Mucosa of rectum (tissue), 2 donors: ENCODE measurements around the gene PCDHB14.
"Not testable (repeated sequence)": the region's sequence is repeated elsewhere in the genome, so short reads cannot be mapped to it uniquely, and the experiment has no call there.

Experiments
- H3K27ac ChIP-seq, 2 donors: one replicate each; pipeline ENCODE4 v1.7.0; 2013; ENCODE audit warnings: inconsistent platforms in 2 of 2, low read depth in 2 of 2, low read length in 2 of 2
- H3K27me3 ChIP-seq, 2 donors: one replicate each; pipeline ENCODE4 v1.7.0; 2013; ENCODE audit warnings: low read length in 2 of 2; ENCODE audit not compliant: control insufficient read depth in 2 of 2, insufficient read depth in 2 of 2
- H3K36me3 ChIP-seq, 2 donors: one replicate each; pipeline ENCODE4 v1.7.0; 2013; ENCODE audit warnings: low read length in 2 of 2; ENCODE audit not compliant: control insufficient read depth in 2 of 2, insufficient read depth in 2 of 2
- H3K4me1 ChIP-seq, 2 donors: one replicate each; pipeline ENCODE4 v1.7.0; 2013; ENCODE audit warnings: low read length in 2 of 2, mild to moderate bottlenecking in 1 of 2; ENCODE audit not compliant: control insufficient read depth in 2 of 2, insufficient read depth in 2 of 2
- H3K4me3 ChIP-seq, 2 donors: one replicate each; pipeline ENCODE4 v1.7.0; 2013; ENCODE audit warnings: low read length in 2 of 2
- H3K9ac ChIP-seq, 2 donors: one replicate each; pipeline ENCODE4 v1.7.0; 2013; ENCODE audit warnings: low read length in 2 of 2, low read depth in 1 of 2, mild to moderate bottlenecking in 1 of 2
- H3K9me3 ChIP-seq, 2 donors: one replicate each; pipeline ENCODE4 v1.7.0; 2013; ENCODE audit warnings: low read length in 2 of 2; ENCODE audit not compliant: control insufficient read depth in 2 of 2
- donor health status: healthy.
- donor health status: Normal muscosa, but diverticular disease.

Gene PCDHB14

GRCh38 chr5:141186897-141187512 lies 36.1 kb upstream of the PCDHB14 start, which contains the start of gene PCDHB9:
PCDHB9 (plus strand) TSS chr5:141187161; CDS start chr5:141187319, 158 bp downstream.
- no peak within 1 kb of the TSS for H3K9ac ChIP-seq
- peaks cover 0 to 3% of the 10 kb centered on the region in 2 donors for H3K9me3 ChIP-seq
- peak within 1 kb of the TSS in 1 of 2 donors; percentile 45 for H3K4me3 ChIP-seq
- no peaks in the 10 kb centered on the region for H3K27me3 ChIP-seq
- H3K27ac ChIP-seq, result no peak within 1 kb of the TSS
- no peaks in the 10 kb centered on the region for H3K4me1 ChIP-seq
- no peaks in the 10 kb centered on the region for H3K36me3 ChIP-seq

DNA sequence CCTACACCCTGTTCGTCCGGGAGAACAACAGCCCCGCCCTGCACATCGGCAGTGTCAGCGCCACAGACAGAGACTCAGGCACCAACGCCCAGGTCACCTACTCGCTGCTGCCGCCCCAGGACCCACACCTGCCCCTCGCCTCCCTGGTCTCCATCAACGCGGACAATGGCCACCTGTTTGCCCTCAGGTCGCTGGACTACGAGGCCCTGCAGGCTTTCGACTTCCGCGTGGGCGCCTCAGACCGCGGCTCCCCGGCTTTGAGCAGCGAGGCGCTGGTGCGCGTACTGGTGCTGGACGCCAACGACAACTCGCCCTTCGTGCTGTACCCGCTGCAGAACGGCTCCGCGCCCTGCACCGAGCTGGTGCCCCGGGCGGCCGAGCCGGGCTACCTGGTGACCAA lies 34.5 kb upstream of the PCDHB14 start:
- not testable (repeated sequence) for H3K27me3 ChIP-seq, H3K9me3 ChIP-seq, H3K4me3 ChIP-seq, H3K4me1 ChIP-seq, H3K27ac ChIP-seq, H3K36me3 ChIP-seq, H3K9ac ChIP-seq

DNA sequence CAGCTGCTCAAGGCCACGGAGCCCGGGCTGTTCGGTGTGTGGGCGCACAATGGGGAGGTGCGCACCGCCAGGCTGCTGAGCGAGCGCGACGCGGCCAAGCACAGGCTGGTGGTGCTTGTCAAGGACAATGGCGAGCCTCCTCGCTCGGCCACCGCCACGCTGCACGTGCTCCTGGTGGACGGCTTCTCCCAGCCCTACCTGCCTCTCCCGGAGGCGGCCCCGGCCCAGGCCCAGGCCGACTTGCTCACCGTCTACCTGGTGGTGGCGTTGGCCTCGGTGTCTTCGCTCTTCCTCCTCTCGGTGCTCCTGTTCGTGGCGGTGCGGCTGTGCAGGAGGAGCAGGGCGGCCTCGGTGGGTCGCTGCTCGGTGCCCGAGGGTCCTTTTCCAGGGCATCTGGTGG lies 34.0 kb upstream of the PCDHB14 start:
- not testable (repeated sequence) for H3K36me3 ChIP-seq, H3K4me1 ChIP-seq, H3K27ac ChIP-seq, H3K9ac ChIP-seq, H3K9me3 ChIP-seq, H3K27me3 ChIP-seq, H3K4me3 ChIP-seq

- H3K4me1 ChIP-seq, result no peaks in the 10 kb centered on the region
- no peaks in the 10 kb centered on the region for H3K27me3 ChIP-seq
- H3K9me3 ChIP-seq, result peaks cover 2 to 6% of the 10 kb centered on the region in 2 donors
- H3K4me3 ChIP-seq, result peak within 1 kb of the TSS in 1 of 2 donors; percentile 44
- H3K27ac ChIP-seq, result no peak within 1 kb of the TSS
- H3K36me3 ChIP-seq, result no peaks in the 10 kb centered on the region
- H3K9ac ChIP-seq, result no peak within 1 kb of the TSS
These were observed 30.9 kb upstream of the PCDHB14 start, which contains the start of gene PCDHB10 for GRCh38 chr5:141192110-141192725. PCDHB10 (plus strand) TSS chr5:141192353; CDS start chr5:141192553, 200 bp downstream.

DNA sequence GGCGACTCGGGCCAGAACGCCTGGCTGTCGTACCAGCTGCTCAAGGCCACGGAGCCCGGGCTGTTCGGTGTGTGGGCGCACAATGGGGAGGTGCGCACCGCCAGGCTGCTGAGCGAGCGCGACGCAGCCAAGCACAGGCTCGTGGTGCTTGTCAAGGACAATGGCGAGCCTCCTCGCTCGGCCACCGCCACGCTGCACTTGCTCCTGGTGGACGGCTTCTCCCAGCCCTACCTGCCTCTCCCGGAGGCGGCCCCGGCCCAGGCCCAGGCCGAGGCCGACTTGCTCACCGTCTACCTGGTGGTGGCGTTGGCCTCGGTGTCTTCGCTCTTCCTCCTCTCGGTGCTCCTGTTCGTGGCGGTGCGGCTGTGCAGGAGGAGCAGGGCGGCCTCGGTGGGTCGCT lies 28.8 kb upstream of the PCDHB14 start:
- not testable (repeated sequence) for H3K36me3 ChIP-seq, H3K4me3 ChIP-seq, H3K27me3 ChIP-seq, H3K9ac ChIP-seq, H3K4me1 ChIP-seq, H3K9me3 ChIP-seq, H3K27ac ChIP-seq

DNA sequence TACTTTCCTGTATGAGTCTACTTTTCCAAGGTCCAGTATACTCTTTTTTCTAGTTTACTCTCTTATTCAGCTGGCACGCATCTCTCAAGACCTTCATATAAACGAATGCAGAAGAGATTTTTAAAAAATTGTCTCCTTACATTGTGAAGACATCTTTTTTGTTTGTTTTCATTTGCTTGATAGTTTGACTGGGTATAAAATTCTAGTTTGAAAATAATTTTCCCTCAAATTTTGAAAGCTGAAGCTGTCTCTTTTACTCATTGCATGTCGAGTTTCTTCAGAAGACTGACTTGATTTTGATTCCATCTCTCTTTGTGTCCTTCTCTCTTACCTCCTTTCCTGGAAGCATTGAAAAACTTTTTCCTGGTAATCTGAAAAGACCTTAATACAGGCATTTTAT lies 26.8 kb upstream of the PCDHB14 start:
- H3K4me1 ChIP-seq, result no peaks in the 10 kb centered on the region
- H3K36me3 ChIP-seq, result no peaks in the 10 kb centered on the region
- no peaks in the 10 kb centered on the region for H3K27me3 ChIP-seq
- H3K9ac ChIP-seq, result no peak overlapping the region
- H3K9me3 ChIP-seq, result peaks cover 6 to 9% of the 10 kb centered on the region in 2 donors
- no peak overlapping the region for H3K27ac ChIP-seq
- H3K4me3 ChIP-seq, result no peak overlapping the region

- peak within 1 kb of the TSS; percentile 8 to 11 for H3K4me3 ChIP-seq
- H3K27me3 ChIP-seq, result no peaks in the 10 kb centered on the region
- no peak within 1 kb of the TSS for H3K27ac ChIP-seq
- peaks cover 4 to 6% of the 10 kb centered on the region in 2 donors for H3K9me3 ChIP-seq
- no peak within 1 kb of the TSS for H3K9ac ChIP-seq
- no peaks in the 10 kb centered on the region for H3K4me1 ChIP-seq
- no peaks in the 10 kb centered on the region for H3K36me3 ChIP-seq
These were observed 23.5 kb upstream of the PCDHB14 start, which contains the start of gene PCDHB11 for GRCh38 chr5:141199359-141200235. PCDHB11 (plus strand) TSS chr5:141199627; CDS start chr5:141199775, 148 bp downstream.

- H3K9ac ChIP-seq, H3K27me3 ChIP-seq, H3K36me3 ChIP-seq, H3K9me3 ChIP-seq, H3K4me1 ChIP-seq, H3K27ac ChIP-seq, H3K4me3 ChIP-seq: not testable (repeated sequence)
These were observed 22.0 kb upstream of the PCDHB14 start for GRCh38 chr5:141201126-141201525.

DNA sequence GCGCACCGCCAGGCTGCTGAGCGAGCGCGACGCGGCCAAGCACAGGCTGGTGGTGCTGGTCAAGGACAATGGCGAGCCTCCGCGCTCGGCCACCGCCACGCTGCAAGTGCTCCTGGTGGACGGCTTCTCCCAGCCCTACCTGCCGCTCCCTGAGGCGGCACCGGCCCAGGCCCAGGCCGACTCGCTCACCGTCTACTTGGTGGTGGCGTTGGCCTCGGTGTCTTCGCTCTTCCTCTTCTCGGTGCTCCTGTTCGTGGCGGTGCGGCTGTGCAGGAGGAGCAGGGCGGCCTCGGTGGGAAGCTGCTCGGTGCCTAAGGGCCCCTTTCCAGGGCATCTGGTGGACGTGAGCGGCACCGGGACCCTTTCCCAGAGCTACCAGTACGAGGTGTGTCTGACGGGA lies 21.5 kb upstream of the PCDHB14 start:
- H3K9ac ChIP-seq, H3K36me3 ChIP-seq, H3K27ac ChIP-seq, H3K4me1 ChIP-seq, H3K9me3 ChIP-seq, H3K4me3 ChIP-seq, H3K27me3 ChIP-seq: not testable (repeated sequence)

- Histone ChIP-seq H3K27ac (no peak within 1 kb of the TSS), H3K9me3 (no peaks in the 10 kb centered on the region), H3K27me3 (no peaks in the 10 kb centered on the region), H3K4me1 (no peaks in the 10 kb centered on the region), H3K4me3 (no peak within 1 kb of the TSS), H3K36me3 (no peaks in the 10 kb centered on the region), H3K9ac (no peak within 1 kb of the TSS)
These were observed 14.7 kb upstream of the PCDHB14 start, which contains the start of gene PCDHB12 for GRCh38 chr5:141208478-141208877. PCDHB12 (plus strand) TSS chr5:141208719; CDS start chr5:141208908, 189 bp downstream.
